ENCODE results near the gene EGFR. TPM values are rescaled to one million over a fixed set of nuclear protein-coding genes. Genes with fewer than 3 reads are reported as not detected.

EGFR gene
- polyA plus RNA-seq, 1 donor from 2014 or later, result 0.22 TPM

DNA sequence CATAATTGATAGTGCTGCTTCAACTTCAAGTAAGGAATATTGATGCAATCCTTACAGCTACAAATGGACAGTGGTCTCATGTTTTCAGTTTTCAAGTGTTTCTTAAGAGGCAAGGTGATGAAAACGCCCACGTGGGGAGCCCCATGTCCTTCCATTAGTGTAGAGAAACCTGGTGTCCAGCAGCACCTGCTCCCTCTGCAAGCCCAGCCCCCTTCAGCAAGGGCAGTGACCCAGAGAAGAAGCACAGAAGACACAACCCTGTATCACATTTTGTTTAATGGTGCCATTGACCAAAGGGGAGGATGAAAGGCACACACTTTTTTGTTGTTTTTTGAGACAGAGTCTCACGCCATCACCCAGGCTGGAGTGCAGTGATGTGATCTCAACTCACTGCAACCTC is 143.7 kb downstream of the EGFR start:
- no peak overlapping the region for H3K9ac ChIP-seq (ENCODE audit: low read length)
- no peaks in the 10 kb centered on the region for H3K79me2 ChIP-seq (replicated peaks; ENCODE audit: insufficient read depth, low read length)
- no peaks in the 10 kb centered on the region for H3K9me2 ChIP-seq (ENCODE audit: insufficient read depth, low read length)
- no peak overlapping the region for H2AFZ ChIP-seq (ENCODE audit: low read depth, low read length)
- H4K20me1 ChIP-seq (ENCODE audit: insufficient read depth), result no peaks in the 10 kb centered on the region
- H3K27me3 ChIP-seq (ENCODE audit: insufficient read depth, low read depth, low read length), result no peaks in the 10 kb centered on the region
- H3K9me3 ChIP-seq (ENCODE audit: low read length), result no peaks in the 10 kb centered on the region
- no peak overlapping the region for H3K4me2 ChIP-seq (ENCODE audit: low read length)
- TF ChIP-seq TAF1 (IDR thresholded peaks at IDR 0.05; ENCODE audit: low read depth) (no peak), EP300 (conservative IDR thresholded peaks at IDR 0.05; ENCODE audit: poor library complexity, severe bottlenecking) (no peak), EZH2 (IDR thresholded peaks at IDR 0.05; ENCODE audit: borderline replicate concordance, insufficient read depth, low read length, poor library complexity, severe bottlenecking) (no peak), SMC3 (conservative IDR thresholded peaks at IDR 0.05; ENCODE audit: poor library complexity) (no peak), POLR2AphosphoS5 (IDR thresholded peaks at IDR 0.05) (no peak), MXI1 (conservative IDR thresholded peaks at IDR 0.05; ENCODE audit: poor library complexity, severe bottlenecking) (no peak), RAD21 (conservative IDR thresholded peaks at IDR 0.05) (no peak)
- TF ChIP-seq, protein P1, sequence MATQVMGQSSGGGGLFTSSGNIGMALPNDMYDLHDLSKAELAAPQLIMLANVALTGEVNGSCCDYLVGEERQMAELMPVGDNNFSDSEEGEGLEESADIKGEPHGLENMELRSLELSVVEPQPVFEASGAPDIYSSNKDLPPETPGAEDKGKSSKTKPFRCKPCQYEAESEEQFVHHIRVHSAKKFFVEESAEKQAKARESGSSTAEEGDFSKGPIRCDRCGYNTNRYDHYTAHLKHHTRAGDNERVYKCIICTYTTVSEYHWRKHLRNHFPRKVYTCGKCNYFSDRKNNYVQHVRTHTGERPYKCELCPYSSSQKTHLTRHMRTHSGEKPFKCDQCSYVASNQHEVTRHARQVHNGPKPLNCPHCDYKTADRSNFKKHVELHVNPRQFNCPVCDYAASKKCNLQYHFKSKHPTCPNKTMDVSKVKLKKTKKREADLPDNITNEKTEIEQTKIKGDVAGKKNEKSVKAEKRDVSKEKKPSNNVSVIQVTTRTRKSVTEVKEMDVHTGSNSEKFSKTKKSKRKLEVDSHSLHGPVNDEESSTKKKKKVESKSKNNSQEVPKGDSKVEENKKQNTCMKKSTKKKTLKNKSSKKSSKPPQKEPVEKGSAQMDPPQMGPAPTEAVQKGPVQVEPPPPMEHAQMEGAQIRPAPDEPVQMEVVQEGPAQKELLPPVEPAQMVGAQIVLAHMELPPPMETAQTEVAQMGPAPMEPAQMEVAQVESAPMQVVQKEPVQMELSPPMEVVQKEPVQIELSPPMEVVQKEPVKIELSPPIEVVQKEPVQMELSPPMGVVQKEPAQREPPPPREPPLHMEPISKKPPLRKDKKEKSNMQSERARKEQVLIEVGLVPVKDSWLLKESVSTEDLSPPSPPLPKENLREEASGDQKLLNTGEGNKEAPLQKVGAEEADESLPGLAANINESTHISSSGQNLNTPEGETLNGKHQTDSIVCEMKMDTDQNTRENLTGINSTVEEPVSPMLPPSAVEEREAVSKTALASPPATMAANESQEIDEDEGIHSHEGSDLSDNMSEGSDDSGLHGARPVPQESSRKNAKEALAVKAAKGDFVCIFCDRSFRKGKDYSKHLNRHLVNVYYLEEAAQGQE (IDR thresholded peaks at IDR 0.05; ENCODE audit: borderline replicate concordance), result no peak
- TF ChIP-seq, protein P2, sequence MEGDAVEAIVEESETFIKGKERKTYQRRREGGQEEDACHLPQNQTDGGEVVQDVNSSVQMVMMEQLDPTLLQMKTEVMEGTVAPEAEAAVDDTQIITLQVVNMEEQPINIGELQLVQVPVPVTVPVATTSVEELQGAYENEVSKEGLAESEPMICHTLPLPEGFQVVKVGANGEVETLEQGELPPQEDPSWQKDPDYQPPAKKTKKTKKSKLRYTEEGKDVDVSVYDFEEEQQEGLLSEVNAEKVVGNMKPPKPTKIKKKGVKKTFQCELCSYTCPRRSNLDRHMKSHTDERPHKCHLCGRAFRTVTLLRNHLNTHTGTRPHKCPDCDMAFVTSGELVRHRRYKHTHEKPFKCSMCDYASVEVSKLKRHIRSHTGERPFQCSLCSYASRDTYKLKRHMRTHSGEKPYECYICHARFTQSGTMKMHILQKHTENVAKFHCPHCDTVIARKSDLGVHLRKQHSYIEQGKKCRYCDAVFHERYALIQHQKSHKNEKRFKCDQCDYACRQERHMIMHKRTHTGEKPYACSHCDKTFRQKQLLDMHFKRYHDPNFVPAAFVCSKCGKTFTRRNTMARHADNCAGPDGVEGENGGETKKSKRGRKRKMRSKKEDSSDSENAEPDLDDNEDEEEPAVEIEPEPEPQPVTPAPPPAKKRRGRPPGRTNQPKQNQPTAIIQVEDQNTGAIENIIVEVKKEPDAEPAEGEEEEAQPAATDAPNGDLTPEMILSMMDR (IDR thresholded peaks at IDR 0.05; ENCODE audit: poor library complexity, severe bottlenecking), result no peak
- no peak overlapping the region for H3K27ac ChIP-seq (ENCODE audit: low read length)
- H3K4me3 ChIP-seq (ENCODE audit: low read length), result no peak overlapping the region
- H3F3A ChIP-seq (ENCODE audit: insufficient read depth, low read length, poor library complexity, severe bottlenecking), result no peaks in the 10 kb centered on the region
- no peaks in the 10 kb centered on the region for H3K36me3 ChIP-seq (ENCODE audit: insufficient read depth, low read length)

DNA sequence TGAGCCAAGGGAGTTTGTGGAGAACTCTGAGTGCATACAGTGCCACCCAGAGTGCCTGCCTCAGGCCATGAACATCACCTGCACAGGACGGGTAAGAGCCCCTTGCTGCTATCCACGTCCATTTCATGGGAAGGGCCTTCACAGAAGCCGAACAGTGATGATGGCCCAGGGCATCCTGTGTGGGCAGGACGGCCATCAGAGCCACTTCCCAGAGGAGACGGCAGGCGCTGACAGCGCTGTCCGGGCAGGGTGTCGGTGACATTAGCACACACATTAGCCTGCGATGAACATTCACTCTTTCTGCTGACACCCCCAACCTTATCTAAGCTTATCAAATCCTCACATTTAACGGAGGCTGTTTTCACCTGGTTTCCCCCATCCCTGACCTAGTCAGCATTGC is 144.9 kb downstream of the EGFR start:
- Histone ChIP-seq H4K20me1 (ENCODE audit: insufficient read depth) (no peaks in the 10 kb centered on the region), H3F3A (ENCODE audit: insufficient read depth, low read length, poor library complexity, severe bottlenecking) (no peaks in the 10 kb centered on the region), H3K27ac (ENCODE audit: low read length) (no peak overlapping the region), H3K9ac (ENCODE audit: low read length) (no peak overlapping the region), H3K4me2 (ENCODE audit: low read length) (no peak overlapping the region), H3K4me3 (ENCODE audit: low read length) (no peak overlapping the region), H3K9me3 (ENCODE audit: low read length) (no peaks in the 10 kb centered on the region), H3K9me2 (ENCODE audit: insufficient read depth, low read length) (no peaks in the 10 kb centered on the region), H3K36me3 (ENCODE audit: insufficient read depth, low read length) (no peaks in the 10 kb centered on the region), H2AFZ (ENCODE audit: low read depth, low read length) (no peak overlapping the region), H3K79me2 (replicated peaks; ENCODE audit: insufficient read depth, low read length) (no peaks in the 10 kb centered on the region), H3K27me3 (ENCODE audit: insufficient read depth, low read depth, low read length) (no peaks in the 10 kb centered on the region)
- no peak for TF ChIP-seq MXI1 (conservative IDR thresholded peaks at IDR 0.05; ENCODE audit: poor library complexity, severe bottlenecking)
- TF ChIP-seq, protein P1 (IDR thresholded peaks at IDR 0.05; ENCODE audit: borderline replicate concordance), result no peak
- no peak for TF ChIP-seq RAD21 (conservative IDR thresholded peaks at IDR 0.05)
- no peak for TF ChIP-seq EP300 (conservative IDR thresholded peaks at IDR 0.05; ENCODE audit: poor library complexity, severe bottlenecking)
- no peak for TF ChIP-seq SMC3 (conservative IDR thresholded peaks at IDR 0.05; ENCODE audit: poor library complexity)

Measured in neural cell (in vitro differentiated cells).